GM19240 (cell line): ENCODE results near the gene GPR15LG.

Experiments used
- DNase-seq: peaks from one replicate; pipeline ENCODE4 v3.0.0; 2011; ENCODE audit warnings: low spot score; ENCODE audit not compliant: insufficient read length

Gene GPR15LG

DNA sequence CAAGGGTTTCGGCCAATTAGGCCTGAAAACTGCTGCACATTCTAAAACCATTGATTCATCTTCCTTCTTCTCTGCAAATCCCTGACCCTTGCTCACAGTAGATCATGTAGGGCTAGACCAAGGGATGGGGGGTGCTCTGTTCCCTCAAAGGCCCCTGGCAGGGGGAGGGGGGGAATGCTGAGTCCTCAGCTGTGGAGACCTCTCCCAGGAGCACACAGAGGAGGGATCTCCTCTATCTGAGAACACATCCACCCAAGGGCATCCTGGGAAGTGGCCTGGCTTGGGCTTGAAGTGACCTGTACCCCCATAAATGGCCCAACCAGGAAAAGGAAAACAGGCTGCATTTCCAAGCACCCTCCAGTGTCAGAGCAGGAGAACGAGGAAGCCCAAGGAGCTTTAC, 19.7 kb downstream of the GPR15LG start:
- no peak for DNase-seq

DNA sequence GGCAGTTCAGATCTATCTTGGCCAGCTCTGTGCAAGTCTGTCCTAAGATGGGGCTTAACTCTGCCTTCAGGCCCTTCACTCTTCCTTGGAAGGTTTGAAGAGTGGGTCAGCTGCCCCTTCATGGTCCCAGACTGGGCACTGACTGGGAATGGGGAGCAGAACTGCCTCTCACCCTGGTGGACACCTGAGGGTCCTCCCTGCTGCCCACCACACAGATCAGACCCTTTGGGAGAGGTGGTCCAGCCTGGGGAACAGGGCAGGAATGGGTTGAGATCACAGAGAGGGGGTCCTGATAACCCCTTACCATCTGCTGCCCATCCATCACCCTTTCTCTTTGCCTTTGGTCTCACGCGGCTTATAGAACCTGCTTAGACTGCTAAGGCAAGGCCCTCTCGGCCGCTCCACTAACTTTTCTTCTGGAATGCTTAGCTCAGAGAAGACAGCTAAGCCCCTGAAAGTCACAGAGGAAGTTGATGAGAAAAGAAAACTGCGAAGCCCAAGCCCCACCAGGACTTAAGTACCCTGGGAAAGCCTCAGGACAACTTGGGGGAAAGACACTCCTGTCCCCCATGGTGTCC, 20.3 kb downstream of the GPR15LG start:
- no peak for DNase-seq

GRCh38 chr10:84194424-84195043, 20.9 kb downstream of the GPR15LG start, which contains the start of gene CDHR1:
Gene CDHR1, plus strand, starts transcription at chr10:84194537. Its CDS starts 224 bp downstream, at chr10:84194761.
- peak; percentile 38 for DNase-seq

- no peak for DNase-seq
Observed at GRCh38 chr10:84195044-84195830, 21.6 kb downstream of the GPR15LG start.

- DNase-seq = no peak
Observed at GRCh38 chr10:84196083-84196482, 22.5 kb downstream of the GPR15LG start.

DNA sequence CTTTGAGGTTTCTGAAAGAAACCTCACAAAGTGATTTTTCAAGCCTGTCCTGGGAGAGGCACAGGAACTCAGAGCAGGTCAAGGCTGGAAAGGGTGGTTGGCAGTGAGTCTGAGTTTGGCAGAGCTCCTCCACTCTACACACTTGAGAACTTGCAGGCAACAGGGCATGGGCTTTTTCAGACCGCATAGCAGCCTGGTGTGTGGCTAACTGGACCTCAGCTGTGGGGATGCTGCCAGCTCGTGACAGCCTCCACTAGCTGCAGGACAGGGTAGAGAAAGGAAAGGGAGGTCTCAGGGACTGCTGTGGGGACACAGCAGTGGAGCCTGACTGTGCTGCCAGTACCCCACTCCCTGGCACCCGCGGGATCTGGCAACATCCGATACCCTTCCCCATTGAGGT, 23.3 kb downstream of the GPR15LG start:
- DNase-seq = no peak

DNA sequence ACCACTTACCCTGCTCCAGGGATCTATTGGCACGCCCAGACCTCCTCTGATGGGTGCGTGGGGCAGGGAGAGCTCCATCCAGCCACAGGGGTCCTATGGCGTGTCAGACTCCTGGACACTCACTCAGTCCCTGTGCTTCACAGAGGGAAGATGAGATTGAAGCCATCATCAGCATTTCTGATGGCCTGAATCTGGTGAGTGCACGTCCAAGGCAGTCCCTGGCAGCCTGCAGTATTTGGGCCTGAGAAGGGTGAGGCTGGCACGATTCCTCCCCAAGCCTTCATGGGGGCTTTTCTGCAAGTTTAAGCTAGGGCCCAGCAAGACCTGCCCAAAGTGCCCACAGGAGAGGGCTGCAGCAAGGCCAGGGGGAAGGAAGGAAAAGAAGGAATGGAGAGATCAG, 24.0 kb downstream of the GPR15LG start:
- no peak for DNase-seq

GRCh38 chr10:84198206-84198915, 24.8 kb downstream of the GPR15LG start:
- no peak for DNase-seq

DNA sequence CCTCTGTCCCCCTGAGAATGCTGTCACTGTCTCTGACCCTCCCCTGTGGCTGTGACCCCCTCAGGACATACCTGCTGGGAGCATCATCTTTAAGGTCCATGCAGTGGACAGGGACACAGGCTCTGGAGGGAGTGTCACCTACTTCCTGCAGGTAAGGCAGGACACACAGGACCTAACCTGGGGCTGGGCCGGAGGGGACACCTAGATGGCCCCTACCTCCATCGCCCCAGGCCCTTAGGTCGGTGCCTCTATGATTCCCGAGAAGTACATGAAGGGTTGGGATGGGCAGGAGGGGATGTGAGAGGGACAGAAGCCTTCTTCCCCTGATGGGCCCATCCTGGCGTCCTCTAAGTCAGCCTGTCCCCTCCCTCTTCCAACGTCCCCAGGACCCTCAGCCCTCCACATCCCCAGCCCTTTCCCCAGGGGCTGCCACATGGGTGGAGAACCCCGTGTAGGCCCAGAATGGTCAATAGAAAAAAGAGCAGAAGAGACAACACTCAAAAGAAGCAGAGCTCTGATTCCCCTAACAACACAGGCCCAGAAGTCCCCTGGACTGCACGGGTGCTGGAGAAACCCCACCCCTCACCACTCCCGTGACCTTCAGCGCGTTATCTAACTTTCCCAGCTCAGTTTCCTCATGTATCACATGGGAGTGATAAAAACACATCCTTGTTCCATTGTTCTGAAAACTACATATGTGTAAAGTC, 27.1 kb downstream of the GPR15LG start:
- DNase-seq = no peak

DNA sequence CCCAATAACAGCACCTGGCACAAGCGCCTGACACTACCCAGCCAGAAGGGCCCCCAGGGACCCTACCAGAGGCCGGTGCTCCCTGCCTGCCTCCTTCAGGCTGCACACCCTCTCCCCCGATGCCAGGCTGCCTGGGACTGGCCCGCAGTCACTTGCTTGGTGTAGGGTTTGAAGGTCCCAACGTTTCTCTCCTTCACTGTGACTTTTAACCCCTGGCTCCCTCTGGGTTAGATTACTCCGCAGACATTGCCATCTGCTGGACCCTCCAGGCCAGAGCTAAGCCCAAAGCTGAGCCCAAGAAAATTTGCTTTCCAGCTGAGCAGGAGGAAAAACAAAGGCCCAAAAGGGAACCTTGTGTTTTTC, 27.6 kb downstream of the GPR15LG start:
- DNase-seq = no peak

DNA sequence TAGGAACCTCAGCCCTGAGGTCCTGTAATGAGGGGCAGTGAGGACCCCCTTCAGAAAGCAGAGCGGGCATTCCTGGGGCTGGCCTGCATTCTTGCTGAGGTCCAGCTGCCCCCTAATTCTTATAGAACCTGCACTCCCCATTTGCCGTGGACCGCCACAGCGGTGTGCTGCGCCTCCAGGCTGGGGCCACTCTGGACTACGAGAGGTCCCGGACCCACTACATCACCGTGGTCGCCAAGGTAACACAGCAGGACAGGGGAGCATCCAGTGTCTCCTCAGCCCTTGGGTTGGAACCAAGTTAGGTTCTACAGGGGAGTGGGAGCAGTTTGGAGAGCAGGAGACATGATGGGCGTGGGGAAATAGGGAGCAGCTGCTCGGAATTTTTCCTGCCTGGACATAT, 28.1 kb downstream of the GPR15LG start:
- no peak for DNase-seq

DNA sequence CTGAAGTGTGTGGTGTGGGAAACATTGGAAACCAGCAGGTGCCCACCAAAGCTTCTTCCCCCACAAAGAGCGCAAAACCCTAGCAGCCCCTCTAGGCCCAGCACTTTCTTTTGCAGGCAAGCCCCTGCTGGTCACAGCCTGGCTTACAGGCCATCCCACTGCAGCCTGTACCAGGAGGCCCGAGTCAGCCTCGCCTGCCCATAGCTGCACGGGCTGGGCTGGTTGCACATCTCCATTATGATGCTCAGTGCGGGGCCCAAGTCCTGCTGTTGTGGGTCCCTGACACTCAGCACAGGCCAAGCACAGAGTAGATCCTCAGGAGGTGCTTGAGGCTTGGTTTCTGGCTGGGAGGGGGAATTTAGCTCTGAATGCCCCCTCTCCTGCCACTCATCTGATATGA, 28.7 kb downstream of the GPR15LG start:
- DNase-seq = no peak

GRCh38 chr10:84204122-84204521, 30.5 kb downstream of the GPR15LG start:
- peak; percentile 57 for DNase-seq

DNA sequence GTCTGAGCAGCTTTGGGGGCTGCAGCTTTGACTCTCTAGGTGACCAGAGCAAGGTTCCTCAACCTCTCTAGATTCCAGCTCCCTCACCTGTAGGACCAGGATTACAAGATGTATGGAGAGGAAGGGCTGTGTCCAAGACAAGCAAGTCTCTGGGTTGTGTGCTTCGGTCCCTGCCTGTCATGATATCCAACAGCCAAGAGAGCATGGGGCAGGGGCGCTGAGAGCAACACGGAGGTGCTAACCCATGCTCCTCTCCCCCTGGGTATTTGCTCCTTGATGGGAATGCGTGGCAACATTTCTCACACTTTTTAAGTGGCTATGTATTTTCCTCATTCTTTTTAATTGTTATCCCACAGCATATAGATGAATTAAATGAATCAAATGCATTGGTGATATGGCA, 31.0 kb downstream of the GPR15LG start:
- DNase-seq = no peak

- DNase-seq = peak; percentile 74
Observed at GRCh38 chr10:84205049-84205852, 31.6 kb downstream of the GPR15LG start.

DNA sequence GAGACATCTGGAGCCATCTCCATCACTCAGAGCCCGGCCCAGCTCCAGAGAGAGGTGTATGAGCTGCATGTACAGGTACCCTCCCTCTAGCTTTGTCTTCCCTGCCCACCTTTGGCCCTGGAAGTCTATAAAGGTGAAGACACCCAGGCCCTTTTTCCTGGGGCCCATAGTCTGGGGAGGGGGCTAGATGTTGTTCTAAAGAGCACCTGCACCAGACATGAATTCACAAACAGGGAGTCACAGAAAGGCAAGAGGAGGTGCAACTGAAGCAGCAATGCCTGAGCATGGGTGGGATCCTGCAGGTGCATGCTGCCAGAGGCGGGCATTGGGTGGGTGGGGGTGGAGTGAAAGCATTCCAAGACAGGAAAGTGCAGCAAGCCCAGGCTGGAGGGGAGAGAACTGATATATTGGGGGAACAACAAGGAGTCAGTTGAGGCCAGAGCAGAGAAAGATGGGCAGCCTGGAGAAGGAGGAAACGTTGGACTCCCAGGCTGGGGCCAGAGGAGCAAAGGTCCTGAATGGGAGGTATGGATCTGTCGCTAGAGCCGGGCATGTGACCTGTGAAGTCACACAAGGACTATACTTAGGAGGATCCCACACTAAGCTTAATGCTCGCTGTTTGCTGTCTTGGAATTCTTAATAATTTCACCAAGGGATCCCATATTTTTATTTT, 32.4 kb downstream of the GPR15LG start:
- DNase-seq = no peak

GRCh38 chr10:84208023-84208422, 34.4 kb downstream of the GPR15LG start:
- no peak for DNase-seq

- DNase-seq = no peak
Observed at GRCh38 chr10:84211566-84211965, 38.0 kb downstream of the GPR15LG start.

DNA sequence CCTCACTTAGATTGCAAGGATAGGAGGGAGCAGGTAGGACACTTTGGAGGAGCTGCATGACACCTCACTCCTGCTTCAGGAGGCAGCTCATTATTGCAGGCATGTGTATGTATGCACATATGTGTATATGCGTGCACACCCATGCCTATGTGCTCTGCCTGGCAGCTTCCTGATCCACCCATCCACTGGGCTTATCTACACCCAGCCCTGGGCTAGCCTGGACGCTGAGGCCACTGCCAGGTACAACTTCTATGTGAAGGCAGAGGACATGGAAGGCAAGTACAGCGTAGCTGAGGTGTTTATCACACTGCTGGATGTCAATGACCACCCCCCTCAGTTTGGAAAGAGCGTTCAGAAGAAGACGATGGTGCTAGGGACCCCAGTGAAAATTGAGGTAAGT, 38.4 kb downstream of the GPR15LG start:
- no peak for DNase-seq

DNA sequence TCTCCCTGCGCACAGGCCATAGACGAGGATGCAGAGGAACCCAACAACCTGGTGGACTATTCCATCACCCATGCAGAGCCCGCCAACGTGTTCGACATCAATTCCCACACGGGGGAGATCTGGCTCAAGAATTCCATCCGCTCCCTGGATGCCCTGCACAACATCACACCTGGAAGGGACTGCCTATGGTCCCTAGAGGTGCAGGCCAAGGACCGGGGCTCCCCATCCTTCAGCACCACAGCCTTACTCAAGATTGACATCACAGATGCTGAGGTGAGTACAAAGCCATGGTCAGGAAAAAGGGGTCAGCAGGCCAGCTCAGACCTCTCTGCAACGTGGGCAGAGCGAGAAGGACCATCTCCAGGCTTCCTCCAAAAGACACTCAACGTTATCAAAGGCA, 39.5 kb downstream of the GPR15LG start:
- DNase-seq = no peak
